ENCODE results near the gene CD27.

The CD27 gene

GRCh38 chr12:6434205-6435140, 10.3 kb upstream of the CD27 start:
- DNase-seq, result no peak

- DNase-seq, result no peak
Measured at GRCh38 chr12:6435961-6436715, 8.6 kb upstream of the CD27 start.

DNA sequence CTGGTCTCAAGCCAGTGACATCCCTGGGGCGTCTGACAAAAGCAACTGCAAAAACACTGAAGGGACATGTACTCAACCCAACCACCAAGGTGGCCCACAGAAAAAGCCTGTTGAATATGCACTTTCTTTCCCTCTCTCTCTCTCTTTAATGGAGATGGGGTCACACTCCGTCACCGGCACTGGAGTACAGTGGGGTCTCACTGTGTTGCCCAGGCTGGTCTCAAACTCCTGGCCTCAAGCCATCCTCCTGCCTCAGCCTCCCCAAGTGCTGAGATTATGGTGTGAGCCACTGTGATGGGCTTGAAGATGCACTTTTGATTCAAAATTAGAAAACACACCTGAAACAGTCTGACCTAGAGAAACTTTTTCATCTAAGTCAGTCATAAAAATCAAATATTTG, 7.2 kb upstream of the CD27 start:
- DNase-seq, result no peak

GRCh38 chr12:6438345-6438744, 6.4 kb upstream of the CD27 start:
- no peak for DNase-seq

DNA sequence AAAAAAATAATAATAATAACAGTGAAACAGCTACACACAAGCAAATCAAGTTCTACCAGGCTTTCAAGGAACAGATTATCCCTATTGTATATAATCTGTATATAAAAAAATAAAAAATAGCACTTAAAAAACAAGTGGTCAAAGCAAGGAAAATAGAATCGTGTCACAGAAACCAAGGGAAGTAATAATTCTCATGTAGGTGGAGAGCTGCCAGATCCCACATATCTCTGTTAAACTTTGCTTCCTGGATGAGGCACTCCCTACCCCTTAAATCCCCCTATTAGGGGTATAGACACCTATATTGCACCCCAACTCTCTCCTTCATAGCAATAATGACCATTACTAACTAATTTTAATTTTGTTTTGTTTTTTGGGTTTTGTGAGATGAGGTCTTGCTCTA, 4.4 kb upstream of the CD27 start:
- DNase-seq, result no peak

- no peak for DNase-seq
Measured at GRCh38 chr12:6442836-6443235, 1.9 kb upstream of the CD27 start.

- no peak for DNase-seq
Measured at GRCh38 chr12:6443361-6443983, 1.3 kb upstream of the CD27 start.

DNA sequence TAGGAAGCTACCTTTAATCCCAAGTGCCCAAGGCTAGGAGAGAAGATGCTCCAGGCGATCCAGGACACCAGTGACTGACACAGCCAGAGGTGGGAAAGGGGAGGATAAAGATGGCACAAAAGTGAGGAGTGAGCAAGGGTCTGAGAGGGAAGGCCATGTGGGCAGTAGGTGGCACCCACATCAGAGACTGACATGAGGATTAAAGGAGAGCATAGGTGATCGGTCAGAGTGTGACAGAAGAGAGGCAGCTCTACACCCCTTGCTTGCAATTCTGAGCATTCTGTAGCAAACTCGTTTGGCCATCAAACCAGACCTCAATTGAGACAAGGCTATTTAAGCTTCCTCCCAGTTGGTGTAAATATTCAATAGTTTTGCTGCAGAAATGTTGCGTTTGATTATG, 724 bp upstream of the CD27 start:
- DNase-seq, result no peak

DNA sequence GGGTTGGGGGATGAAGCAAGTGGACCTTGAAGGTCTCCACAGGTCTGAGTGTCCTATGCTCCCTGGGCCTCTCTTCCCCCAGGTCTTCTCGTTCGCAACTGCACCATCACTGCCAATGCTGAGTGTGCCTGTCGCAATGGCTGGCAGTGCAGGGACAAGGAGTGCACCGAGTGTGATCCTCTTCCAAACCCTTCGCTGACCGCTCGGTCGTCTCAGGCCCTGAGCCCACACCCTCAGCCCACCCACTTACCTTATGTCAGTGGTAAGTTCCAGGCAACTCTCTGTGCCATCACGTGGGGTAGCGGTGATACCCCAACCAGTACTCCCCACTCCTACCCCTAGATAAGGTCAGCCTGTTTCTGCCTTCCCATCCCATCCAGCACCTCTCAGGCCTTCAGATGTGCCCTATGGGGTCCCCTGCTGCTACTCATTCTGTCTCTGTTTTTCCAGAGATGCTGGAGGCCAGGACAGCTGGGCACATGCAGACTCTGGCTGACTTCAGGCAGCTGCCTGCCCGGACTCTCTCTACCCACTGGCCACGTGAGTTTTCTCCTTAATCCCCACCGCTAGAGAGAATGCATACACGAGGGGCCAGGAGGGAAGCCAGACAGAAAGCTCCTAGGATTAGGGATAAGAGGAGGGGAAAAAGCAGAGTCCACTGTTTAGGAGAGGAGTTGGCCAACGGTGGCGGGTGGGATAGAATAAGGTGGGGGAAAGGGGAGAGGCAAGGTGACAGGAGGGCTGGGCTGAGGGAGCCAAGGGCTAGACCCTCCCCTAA, 5.5 kb downstream of the CD27 start:
- DNase-seq, result no peak

DNA sequence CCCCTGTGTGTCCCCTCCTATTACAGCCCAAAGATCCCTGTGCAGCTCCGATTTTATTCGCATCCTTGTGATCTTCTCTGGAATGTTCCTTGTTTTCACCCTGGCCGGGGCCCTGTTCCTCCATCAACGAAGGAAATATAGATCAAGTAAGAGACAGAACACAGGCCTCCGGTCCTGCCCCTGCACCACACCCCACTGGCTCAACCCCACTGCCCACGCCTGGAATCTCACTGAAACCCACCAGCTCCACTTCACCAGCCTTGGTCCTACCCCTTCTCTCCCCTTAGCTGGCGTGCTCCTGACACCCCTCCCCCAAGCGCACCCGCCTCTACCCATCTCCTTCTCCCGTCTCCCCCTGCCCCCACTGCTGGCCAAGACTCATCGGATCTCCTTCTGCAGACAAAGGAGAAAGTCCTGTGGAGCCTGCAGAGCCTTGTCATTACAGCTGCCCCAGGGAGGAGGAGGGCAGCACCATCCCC, 6.2 kb downstream of the CD27 start:
- no peak for DNase-seq

GRCh38 chr12:6451348-6452244, 6.8 kb downstream of the CD27 start, which contains the start of gene TAPBPL:
Gene TAPBPL, plus strand, starts transcription at chr12:6452042. Its CDS starts 207 bp downstream, at chr12:6452249.
- peak; percentile 92 for DNase-seq

- DNase-seq, result peak; percentile 17
Measured at GRCh38 chr12:6452245-6452943, 7.6 kb downstream of the CD27 start.

- no peak for DNase-seq
Measured at GRCh38 chr12:6452944-6453630, 8.3 kb downstream of the CD27 start.

DNA sequence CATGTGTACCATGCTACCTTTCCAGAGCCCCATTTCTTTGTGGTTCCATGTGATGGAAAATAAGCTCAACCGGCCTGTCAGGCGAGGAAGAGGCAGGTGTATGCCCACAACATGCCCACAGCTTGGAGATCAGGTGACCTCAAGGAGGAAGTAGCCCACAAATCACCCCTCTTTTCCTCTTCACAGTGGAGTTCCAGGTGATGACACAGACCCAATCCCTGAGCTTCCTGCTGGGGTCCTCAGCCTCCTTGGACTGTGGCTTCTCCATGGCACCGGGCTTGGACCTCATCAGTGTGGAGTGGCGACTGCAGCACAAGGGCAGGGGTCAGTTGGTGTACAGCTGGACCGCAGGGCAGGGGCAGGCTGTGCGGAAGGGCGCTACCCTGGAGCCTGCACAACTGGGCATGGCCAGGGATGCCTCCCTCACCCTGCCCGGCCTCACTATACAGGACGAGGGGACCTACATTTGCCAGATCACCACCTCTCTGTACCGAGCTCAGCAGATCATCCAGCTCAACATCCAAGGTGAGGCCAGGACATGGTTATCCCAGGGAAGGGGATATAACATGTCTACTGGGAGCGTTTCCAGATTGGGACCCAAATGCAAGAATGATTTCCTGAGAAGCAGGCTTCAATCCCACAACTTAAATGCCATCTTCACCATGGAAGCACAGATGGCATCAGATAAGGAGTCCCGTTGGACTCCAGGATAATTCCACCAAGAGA, 12.6 kb downstream of the CD27 start:
- no peak for DNase-seq

DNA sequence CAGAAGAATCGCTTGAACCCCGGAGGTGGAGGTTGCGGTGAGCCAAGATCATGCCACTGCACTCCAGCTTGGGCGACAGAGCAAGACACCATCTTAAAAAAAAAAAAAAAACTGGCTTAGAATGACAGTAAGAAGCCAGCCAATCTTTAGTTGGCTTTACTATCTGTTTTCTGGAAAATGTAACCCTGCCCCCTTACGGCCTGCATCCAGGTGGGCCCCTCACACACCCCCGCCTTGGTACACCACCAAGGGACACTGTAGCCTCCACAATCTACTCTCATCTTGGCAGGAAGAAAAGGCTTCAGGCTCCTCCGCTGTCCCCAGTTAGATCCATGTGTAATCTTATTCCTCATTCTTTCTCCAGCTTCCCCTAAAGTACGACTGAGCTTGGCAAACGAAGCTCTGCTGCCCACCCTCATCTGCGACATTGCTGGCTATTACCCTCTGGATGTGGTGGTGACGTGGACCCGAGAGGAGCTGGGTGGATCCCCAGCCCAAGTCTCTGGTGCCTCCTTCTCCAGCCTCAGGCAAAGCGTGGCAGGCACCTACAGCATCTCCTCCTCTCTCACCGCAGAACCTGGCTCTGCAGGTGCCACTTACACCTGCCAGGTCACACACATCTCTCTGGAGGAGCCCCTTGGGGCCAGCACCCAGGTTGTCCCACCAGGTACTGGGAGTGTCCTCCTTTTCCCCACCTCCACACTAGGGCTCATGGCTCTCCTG, 13.7 kb downstream of the CD27 start:
- no peak for DNase-seq

- no peak for DNase-seq
Measured at GRCh38 chr12:6459004-6459337, 14.2 kb downstream of the CD27 start.

DNA sequence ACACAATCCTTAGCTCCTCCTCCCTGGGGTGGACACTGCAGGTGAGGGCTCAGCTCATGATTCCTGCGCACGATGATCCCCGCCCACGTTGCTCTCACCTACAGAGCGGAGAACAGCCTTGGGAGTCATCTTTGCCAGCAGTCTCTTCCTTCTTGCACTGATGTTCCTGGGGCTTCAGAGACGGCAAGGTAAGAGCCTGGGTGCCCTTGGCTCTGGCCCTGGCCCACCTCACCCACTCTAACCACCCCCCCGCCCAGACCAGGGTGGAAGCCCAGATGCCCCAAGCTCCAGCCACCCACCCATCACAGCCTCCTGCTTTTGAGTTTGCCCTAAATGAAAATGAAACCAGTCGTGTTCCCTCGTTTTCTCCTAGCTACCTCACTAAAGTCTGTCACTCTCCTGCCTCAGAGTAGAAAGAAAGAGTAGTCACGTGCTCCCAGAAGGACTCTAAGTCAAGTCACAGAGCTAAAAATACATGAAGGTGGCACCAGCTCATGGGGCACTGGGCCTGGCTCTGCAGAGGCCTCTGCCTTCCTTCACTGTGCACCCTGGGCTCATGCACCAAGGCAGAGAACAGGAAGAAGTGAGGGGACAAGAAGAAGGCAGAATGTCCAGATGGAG, 16.1 kb downstream of the CD27 start:
- no peak for DNase-seq
